LNCaP clone FGC (cell line): ENCODE data around the gene SLC35C1.

Source experiments
- DNase-seq: peaks from one replicate; pipeline ENCODE4 v3.0.0-alpha.2; 2011; ENCODE audit warnings: low read depth
- H3K4me3 ChIP-seq: 2 replicates; pipeline ENCODE4 v1.5.1; 2011; ENCODE audit warnings: mild to moderate bottlenecking, low read depth, low read length, control low read depth
- TF ChIP-seq, protein P1 (sequence below): IDR thresholded peaks from 2 replicates; pipeline ENCODE4 v1.5.1; 2012; ENCODE audit warnings: mild to moderate bottlenecking; ENCODE audit not compliant: control insufficient read depth, insufficient read depth; ENCODE audit errors: extremely low read depth

Gene SLC35C1

DNA sequence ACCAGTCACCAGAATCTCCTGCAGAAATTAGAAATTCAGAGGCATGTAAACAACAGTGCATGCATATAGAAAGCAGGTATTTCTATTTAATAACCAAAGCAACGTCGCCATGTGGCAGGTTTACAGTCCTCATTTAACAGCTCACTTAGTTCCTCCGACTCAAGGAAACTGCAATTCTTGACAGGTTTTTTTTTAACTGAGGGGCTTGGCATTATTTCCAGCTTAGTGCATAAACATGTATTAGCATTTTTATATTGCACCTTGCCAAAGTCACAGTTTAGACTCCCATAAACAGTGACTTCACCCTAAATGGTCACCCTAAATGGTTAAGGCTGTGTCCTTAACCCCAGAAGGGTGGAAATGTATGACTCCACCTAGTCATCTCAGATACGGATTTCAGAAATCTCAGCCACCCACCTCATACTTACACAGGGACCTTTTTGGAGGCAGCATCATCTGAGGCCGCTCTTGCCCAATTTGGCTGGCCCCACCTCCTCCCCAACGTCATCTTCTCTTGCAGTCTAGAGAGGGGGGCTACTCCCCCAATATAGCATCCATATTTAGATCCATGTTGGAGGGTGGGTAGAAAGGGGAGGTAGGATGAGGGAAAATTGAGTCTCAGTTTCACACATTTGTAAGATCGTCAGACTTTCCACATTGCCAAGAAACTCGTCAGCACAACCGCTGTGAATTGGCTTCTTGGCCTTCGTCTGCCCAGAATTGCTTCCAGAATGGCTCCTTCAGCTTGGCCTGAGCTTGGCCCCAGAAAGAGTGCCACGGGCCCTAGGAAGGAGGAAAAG lies 31.8 kb upstream of the SLC35C1 start:
- no peak for DNase-seq
- no peak overlapping the region for H3K4me3 ChIP-seq
- TF ChIP-seq, protein P1, sequence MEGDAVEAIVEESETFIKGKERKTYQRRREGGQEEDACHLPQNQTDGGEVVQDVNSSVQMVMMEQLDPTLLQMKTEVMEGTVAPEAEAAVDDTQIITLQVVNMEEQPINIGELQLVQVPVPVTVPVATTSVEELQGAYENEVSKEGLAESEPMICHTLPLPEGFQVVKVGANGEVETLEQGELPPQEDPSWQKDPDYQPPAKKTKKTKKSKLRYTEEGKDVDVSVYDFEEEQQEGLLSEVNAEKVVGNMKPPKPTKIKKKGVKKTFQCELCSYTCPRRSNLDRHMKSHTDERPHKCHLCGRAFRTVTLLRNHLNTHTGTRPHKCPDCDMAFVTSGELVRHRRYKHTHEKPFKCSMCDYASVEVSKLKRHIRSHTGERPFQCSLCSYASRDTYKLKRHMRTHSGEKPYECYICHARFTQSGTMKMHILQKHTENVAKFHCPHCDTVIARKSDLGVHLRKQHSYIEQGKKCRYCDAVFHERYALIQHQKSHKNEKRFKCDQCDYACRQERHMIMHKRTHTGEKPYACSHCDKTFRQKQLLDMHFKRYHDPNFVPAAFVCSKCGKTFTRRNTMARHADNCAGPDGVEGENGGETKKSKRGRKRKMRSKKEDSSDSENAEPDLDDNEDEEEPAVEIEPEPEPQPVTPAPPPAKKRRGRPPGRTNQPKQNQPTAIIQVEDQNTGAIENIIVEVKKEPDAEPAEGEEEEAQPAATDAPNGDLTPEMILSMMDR, result no peak

DNA sequence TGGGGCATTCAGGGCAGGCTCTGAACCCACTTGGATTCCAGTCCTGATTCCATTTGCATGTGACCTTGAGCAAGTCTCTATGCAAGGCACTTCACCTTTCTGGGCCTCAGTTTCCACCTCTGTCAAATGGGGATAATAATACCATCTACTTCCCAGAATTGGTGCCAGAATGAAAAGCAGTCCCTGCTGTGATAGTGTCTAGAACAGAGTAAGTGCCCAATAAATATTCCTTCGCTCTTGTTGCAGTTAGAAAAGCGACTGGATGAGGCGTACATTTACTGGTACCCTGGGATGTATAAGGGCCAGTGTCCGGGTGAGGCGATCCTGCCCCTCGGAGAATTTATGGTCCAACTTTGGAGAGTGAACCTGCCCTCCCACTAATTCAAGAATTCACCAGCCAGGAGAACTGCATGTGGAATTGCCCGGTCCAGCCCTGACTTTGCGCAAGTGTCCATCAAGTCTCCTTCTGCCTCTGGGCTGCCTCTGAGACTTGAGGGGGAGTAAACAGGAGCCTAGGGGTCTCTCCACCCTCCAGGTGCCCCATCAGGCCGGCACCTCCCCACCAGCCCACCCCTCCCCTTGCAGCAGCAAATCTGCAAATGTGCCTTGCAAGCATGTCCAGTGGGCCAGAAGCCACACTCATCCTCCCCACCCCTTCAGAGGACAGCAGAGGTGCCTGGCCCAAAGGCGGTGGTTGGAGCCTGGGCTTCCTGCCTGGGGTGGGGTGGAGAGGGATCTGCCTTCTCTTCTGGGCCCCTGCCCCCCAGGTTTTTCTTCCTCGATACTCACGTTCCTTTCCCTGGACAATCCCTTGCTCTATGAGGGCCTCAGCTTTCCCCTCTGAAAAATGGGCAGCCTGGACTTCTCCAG lies 30.9 kb upstream of the SLC35C1 start:
- TF ChIP-seq, protein P1, result no peak
- no peak for DNase-seq

DNA sequence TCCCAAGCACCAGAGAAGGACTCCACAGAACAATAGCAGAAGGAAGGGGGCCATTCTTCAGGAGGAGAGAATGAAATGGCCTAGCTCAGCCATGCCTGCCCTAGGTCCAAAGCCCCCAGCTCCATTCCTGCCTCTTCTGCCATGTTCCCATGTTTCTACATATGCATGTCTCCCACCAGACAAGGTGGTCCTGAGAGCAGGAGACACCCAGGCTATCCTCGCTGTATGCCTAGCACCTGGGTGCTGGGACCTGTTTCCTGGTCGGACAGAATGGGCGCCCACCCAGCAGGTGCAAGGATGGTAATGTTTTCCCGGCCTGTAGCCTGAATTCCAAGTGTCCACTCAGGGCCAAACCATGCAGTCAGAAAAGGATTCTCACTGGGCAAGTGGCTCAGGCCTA lies 30.2 kb upstream of the SLC35C1 start:
- H3K4me3 ChIP-seq, result no peak overlapping the region
- TF ChIP-seq, protein P1, result no peak
- no peak for DNase-seq

More for the DNA sequence above, 30.9 kb upstream of the SLC35C1 start:
- no peak overlapping the region for H3K4me3 ChIP-seq

DNA sequence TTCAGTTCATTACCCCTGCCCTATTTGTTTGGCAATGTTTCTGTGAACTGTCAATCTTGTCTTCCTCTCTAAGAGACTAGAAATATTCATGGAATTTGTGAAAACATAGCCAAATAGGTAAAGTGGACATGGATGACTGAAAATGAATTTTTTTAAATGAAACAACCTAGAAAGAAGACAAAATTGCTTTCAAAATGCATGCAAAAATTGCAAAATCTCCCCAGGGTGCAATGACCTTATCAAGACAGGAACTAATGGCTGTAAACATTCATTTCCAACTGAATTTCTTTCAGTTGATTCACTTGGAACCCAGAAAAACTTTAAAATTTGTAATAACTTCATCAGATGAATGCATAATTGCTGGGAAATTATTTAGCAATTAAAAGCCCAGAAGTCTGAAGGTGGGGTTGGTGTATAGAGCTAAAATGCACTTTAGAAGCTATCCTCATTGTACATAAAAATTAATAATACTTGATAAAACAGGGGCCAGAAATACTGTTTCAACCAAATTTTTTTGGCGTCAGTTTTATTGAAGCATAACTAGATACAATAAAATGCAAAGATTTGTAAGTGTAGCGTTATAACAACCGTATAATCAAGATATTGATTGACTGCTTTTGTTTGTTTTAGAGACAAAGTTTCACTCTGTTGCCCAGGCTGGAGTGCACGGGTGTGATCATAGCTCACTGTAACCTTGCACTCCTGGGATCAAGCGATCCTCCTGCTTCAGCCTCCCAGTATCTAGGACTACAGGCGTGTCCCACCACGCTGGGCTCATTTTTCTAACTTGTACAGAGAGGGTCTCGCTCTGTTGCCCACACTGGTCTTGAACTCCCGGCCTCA lies 27.6 kb upstream of the SLC35C1 start:
- no peak overlapping the region for H3K4me3 ChIP-seq
- no peak for DNase-seq
- TF ChIP-seq, protein P1, result no peak

DNA sequence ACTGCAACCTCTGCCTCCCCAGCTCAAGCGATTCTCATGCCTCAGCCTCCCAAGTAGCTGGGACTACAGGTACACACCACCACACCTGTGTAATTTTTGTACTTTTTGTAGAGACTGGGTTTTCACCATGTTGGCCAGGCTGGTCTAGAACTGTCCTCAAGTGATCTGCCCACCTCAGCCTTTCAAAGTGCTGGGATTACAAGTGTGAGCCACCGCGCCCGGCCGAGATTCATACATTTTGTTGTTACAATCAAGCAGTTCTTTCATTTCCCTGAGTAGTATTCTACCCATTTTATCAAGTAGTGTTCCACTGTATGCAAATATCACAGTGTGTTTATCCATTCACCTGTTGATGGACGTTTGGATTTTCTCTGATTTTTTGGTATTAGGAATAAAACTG lies 26.6 kb upstream of the SLC35C1 start:
- H3K4me3 ChIP-seq, result no peak overlapping the region
- no peak for DNase-seq
- TF ChIP-seq, protein P1, result no peak

DNA sequence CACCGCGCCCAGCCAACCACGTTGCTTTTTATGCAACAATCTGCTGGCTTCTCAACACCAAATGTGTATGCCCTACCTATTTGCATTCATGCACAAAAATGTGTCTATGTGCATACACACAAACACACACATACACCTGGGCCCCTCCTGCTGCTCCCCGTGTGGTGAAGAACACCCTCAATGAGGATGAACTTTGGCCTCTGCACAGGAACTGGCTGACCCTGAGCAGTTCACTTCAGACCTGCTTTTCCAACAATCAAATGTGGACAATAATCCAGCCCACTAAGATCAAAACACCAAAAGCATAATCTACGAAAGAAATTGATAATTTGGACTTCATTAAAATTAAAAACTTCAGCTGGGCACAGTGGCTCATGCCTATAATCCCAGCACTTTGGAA lies 25.3 kb upstream of the SLC35C1 start:
- no peak overlapping the region for H3K4me3 ChIP-seq
- TF ChIP-seq, protein P1, result no peak

More for the DNA sequence above, 25.3 kb upstream of the SLC35C1 start:
- no peak for DNase-seq
